T-helper 2 cell treated with Interferon-gamma antibody and Interleukin-4, amounts not matched to agents 5 μg/mL and 100 μg/mL, for 36 hours (primary cell): ENCODE results near the gene EXOC3L4.
"Not testable (repeated sequence)": the region's sequence is repeated elsewhere in the genome, so short reads cannot be mapped to it uniquely, and the experiment has no call there.

ENCODE experiments used
- DNase-seq: peaks from one replicate; pipeline ENCODE4 v3.0.0; 2021; ENCODE audit warnings: low spot score
- H3K27ac Mint-ChIP-seq: one replicate; pipeline ENCODE4 v1.8.0; 2021; ENCODE audit warnings: mild to moderate bottlenecking, mixed read lengths
- H3K27me3 Mint-ChIP-seq: one replicate; pipeline ENCODE4 v1.8.0; 2021; ENCODE audit warnings: low read depth, mixed read lengths
- H3K36me3 Mint-ChIP-seq: one replicate; pipeline ENCODE4 v1.8.0; 2021; ENCODE audit warnings: low read depth, mixed read lengths
- H3K4me1 Mint-ChIP-seq: one replicate; pipeline ENCODE4 v1.8.0; 2021; ENCODE audit warnings: low read depth, mixed read lengths
- H3K4me3 Mint-ChIP-seq: one replicate; pipeline ENCODE4 v1.8.0; 2022; ENCODE audit warnings: mild to moderate bottlenecking, moderate library complexity, mixed read lengths
- H3K9me3 Mint-ChIP-seq: one replicate; pipeline ENCODE4 v1.8.0; 2021; ENCODE audit warnings: mixed read lengths

Gene EXOC3L4

GRCh38 chr14:103139132-103140025, 44.9 kb downstream of the EXOC3L4 start:
- DNase-seq: no peak
- peaks cover 5% of the 10 kb centered on the region for H3K4me1 Mint-ChIP-seq
- H3K27ac Mint-ChIP-seq: no peak overlapping the region
- no peak overlapping the region for H3K4me3 Mint-ChIP-seq
- H3K36me3 Mint-ChIP-seq: no peaks in the 10 kb centered on the region
- peaks cover 7% of the 10 kb centered on the region for H3K27me3 Mint-ChIP-seq
- H3K9me3 Mint-ChIP-seq: no peaks in the 10 kb centered on the region

GRCh38 chr14:103140316-103141109, 46.0 kb downstream of the EXOC3L4 start:
- no peaks in the 10 kb centered on the region for H3K36me3 Mint-ChIP-seq
- no peak for DNase-seq
- H3K4me1 Mint-ChIP-seq: peaks cover 5% of the 10 kb centered on the region
- H3K27me3 Mint-ChIP-seq: peaks cover 7% of the 10 kb centered on the region
- no peaks in the 10 kb centered on the region for H3K9me3 Mint-ChIP-seq
- H3K27ac Mint-ChIP-seq: no peak overlapping the region
- H3K4me3 Mint-ChIP-seq: no peak overlapping the region

- Mint-ChIP-seq H3K4me1 (peaks cover 5% of the 10 kb centered on the region), H3K9me3 (no peaks in the 10 kb centered on the region), H3K36me3 (no peaks in the 10 kb centered on the region), H3K27ac (no peak overlapping the region), H3K4me3 (no peak overlapping the region), H3K27me3 (peaks cover 7% of the 10 kb centered on the region)
- DNase-seq: no peak
Observed at GRCh38 chr14:103141117-103141796, 46.7 kb downstream of the EXOC3L4 start.

GRCh38 chr14:103142026-103142425, 47.5 kb downstream of the EXOC3L4 start:
- H3K9me3 Mint-ChIP-seq: no peaks in the 10 kb centered on the region
- no peaks in the 10 kb centered on the region for H3K36me3 Mint-ChIP-seq
- DNase-seq: no peak
- H3K4me3 Mint-ChIP-seq: no peak overlapping the region
- H3K4me1 Mint-ChIP-seq: peaks cover 5% of the 10 kb centered on the region
- no peak overlapping the region for H3K27ac Mint-ChIP-seq
- peaks cover 7% of the 10 kb centered on the region for H3K27me3 Mint-ChIP-seq

GRCh38 chr14:103142721-103143302, 48.3 kb downstream of the EXOC3L4 start:
- H3K4me1 Mint-ChIP-seq: peaks cover 5% of the 10 kb centered on the region

GRCh38 chr14:103143506-103143905, 49.0 kb downstream of the EXOC3L4 start:
- Mint-ChIP-seq H3K27ac (no peak overlapping the region), H3K9me3 (no peaks in the 10 kb centered on the region), H3K27me3 (peaks cover 5% of the 10 kb centered on the region), H3K36me3 (no peaks in the 10 kb centered on the region), H3K4me3 (no peak overlapping the region), H3K4me1 (peaks cover 5% of the 10 kb centered on the region)
- DNase-seq: no peak

More at GRCh38 chr14:103142721-103143302, 48.3 kb downstream of the EXOC3L4 start:
- Mint-ChIP-seq H3K36me3 (no peaks in the 10 kb centered on the region), H3K27me3 (peaks cover 5% of the 10 kb centered on the region), H3K27ac (no peak overlapping the region), H3K9me3 (no peaks in the 10 kb centered on the region), H3K4me3 (no peak overlapping the region)
- DNase-seq: no peak

- no peak overlapping the region for H3K27ac Mint-ChIP-seq
- H3K4me3 Mint-ChIP-seq: no peak overlapping the region
- DNase-seq: no peak
- H3K9me3 Mint-ChIP-seq: no peaks in the 10 kb centered on the region
- no peaks in the 10 kb centered on the region for H3K36me3 Mint-ChIP-seq
- H3K27me3 Mint-ChIP-seq: peaks cover 5% of the 10 kb centered on the region
- peaks cover 5% of the 10 kb centered on the region for H3K4me1 Mint-ChIP-seq
Observed at GRCh38 chr14:103144085-103144484, 49.6 kb downstream of the EXOC3L4 start.

- Mint-ChIP-seq H3K36me3 (no peaks in the 10 kb centered on the region), H3K4me3 (no peak overlapping the region), H3K4me1 (no peaks in the 10 kb centered on the region), H3K27ac (no peak overlapping the region), H3K27me3 (peaks cover 2% of the 10 kb centered on the region), H3K9me3 (no peaks in the 10 kb centered on the region)
- DNase-seq: no peak
Observed at GRCh38 chr14:103146141-103146709, 51.7 kb downstream of the EXOC3L4 start.

- DNase-seq: no peak
- Mint-ChIP-seq H3K4me1 (no peaks in the 10 kb centered on the region), H3K27ac (no peak overlapping the region), H3K4me3 (no peak overlapping the region), H3K9me3 (no peaks in the 10 kb centered on the region), H3K27me3 (no peaks in the 10 kb centered on the region), H3K36me3 (no peaks in the 10 kb centered on the region)
Observed at GRCh38 chr14:103149351-103150237, 55.1 kb downstream of the EXOC3L4 start.

GRCh38 chr14:103151270-103151945, 56.9 kb downstream of the EXOC3L4 start:
- Mint-ChIP-seq H3K4me3 (no peak overlapping the region), H3K9me3 (no peaks in the 10 kb centered on the region), H3K27me3 (no peaks in the 10 kb centered on the region), H3K36me3 (no peaks in the 10 kb centered on the region), H3K27ac (no peak overlapping the region), H3K4me1 (no peaks in the 10 kb centered on the region)
- no peak for DNase-seq

- Mint-ChIP-seq H3K27ac (no peak overlapping the region), H3K36me3 (no peaks in the 10 kb centered on the region), H3K4me1 (no peaks in the 10 kb centered on the region), H3K4me3 (no peak overlapping the region), H3K27me3 (no peaks in the 10 kb centered on the region), H3K9me3 (no peaks in the 10 kb centered on the region)
- DNase-seq: no peak
Observed at GRCh38 chr14:103155010-103155409, 60.5 kb downstream of the EXOC3L4 start.

GRCh38 chr14:103155416-103155815, 60.9 kb downstream of the EXOC3L4 start:
- H3K27ac Mint-ChIP-seq, H3K27me3 Mint-ChIP-seq, DNase-seq, H3K4me3 Mint-ChIP-seq, H3K36me3 Mint-ChIP-seq, H3K9me3 Mint-ChIP-seq, H3K4me1 Mint-ChIP-seq: not testable (repeated sequence)
